ENCODE results near the gene GRID2.

DNA sequence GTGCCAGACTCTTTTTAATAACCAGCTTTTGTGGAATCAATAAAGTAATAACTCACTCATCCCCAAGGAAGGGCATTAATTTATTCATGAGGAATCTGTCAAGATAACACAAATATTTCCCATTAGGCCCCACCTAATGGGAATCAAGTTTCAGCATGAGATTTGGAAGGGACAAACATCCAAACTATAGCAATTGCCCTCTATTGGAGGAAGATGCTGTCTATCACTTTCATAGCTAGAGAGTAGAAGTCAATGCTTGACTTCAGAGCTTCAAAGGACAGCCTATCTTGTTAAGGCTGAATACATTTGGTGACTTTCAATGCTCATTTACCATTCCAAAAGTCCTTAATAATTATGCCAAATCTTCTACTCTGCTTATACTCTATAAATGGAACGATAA, 1439.9 kb downstream of the GRID2 start:
- TF ChIP-seq, protein P1, sequence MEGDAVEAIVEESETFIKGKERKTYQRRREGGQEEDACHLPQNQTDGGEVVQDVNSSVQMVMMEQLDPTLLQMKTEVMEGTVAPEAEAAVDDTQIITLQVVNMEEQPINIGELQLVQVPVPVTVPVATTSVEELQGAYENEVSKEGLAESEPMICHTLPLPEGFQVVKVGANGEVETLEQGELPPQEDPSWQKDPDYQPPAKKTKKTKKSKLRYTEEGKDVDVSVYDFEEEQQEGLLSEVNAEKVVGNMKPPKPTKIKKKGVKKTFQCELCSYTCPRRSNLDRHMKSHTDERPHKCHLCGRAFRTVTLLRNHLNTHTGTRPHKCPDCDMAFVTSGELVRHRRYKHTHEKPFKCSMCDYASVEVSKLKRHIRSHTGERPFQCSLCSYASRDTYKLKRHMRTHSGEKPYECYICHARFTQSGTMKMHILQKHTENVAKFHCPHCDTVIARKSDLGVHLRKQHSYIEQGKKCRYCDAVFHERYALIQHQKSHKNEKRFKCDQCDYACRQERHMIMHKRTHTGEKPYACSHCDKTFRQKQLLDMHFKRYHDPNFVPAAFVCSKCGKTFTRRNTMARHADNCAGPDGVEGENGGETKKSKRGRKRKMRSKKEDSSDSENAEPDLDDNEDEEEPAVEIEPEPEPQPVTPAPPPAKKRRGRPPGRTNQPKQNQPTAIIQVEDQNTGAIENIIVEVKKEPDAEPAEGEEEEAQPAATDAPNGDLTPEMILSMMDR (IDR thresholded peaks at IDR 0.05) = no peak
- TF ChIP-seq POLR2A (IDR thresholded peaks at IDR 0.05) (no peak), EP300 (IDR thresholded peaks at IDR 0.05) (no peak)

Data from tibial nerve (tissue), 4 donors.